NCI-H526 (cell line): Measurements from ENCODE around the gene PEDS1.
A peak's percentile ranks its signal among the peaks of the same experiment; 100 is the strongest.
"Not testable (repeated sequence)": the region's sequence is repeated elsewhere in the genome, so short reads cannot be mapped to it uniquely, and the experiment has no call there.

Experiments used
- DNase-seq, 2 experiments: peaks; one replicate each; lab custom pipeline; 2025; lab: John Stamatoyannopoulos, UW

The PEDS1 gene

DNA sequence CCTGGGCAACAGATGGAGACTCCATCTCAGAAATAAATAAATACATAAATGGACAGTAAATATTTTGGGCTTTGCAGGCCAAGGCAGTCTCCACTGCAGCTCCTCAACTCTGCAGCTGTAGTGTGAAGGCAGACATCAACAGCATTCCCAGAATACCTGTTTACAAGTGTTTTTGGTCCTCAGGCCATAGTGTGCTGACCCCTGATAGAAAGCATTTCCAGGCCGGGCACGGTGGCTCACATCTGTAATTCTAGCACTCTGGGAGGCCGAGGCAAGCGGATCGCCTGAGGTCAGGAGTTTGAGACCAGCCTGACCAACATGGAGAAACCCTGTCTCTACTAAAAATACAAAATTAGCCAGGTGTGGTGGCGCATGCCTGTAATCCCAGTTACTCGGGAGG is 18.4 kb downstream of the PEDS1 start:
- DNase-seq = not testable (repeated sequence)

GRCh38 chr20:50133474-50134217 is 19.9 kb downstream of the PEDS1 start:
- no peak for DNase-seq

- no peak for DNase-seq
These were observed 20.5 kb downstream of the PEDS1 start for GRCh38 chr20:50133041-50133440.

DNA sequence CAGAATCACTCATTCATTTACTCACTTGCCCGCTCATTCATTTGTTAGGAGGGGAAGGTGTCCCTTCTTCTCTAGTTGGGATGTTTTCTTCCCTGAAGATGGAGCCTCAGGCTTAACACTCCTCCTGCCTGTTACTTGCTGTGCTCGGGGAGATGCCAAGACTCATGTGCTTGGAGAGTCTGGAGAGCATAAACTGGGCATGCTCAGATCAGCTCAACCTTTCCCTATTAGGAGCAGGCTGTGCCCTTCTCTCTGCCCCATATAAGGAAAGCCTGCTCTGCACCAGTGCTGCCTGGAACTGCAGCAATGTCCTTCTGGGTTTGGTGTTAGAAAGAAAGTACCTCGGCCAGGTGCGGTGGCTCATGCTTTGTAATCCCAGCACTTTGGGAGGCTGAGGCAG is 22.5 kb downstream of the PEDS1 start:
- no peak for DNase-seq

DNA sequence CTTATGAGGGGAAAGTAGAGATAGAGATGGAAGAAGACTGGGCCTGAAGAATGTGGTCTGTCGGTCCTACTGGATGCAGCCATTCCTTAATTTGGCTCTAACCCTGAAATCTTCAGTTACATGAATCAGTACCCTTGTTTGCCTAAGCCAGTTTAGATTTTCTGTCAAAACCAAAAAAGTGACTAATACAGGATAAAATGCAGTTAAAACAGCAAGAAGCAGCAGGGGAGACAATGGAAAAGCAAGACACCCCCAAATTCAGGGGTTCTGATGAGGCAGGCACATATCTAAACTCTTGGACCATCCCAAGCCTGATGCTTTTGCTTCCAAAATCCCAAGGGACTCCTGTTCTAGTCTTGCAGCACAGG is 23.2 kb downstream of the PEDS1 start:
- DNase-seq = no peak

GRCh38 chr20:50129662-50130355 is 23.7 kb downstream of the PEDS1 start:
- DNase-seq = peak in 1 of 2 experiments; percentile 20

- DNase-seq = no peak
These were observed 25.0 kb downstream of the PEDS1 start for GRCh38 chr20:50128520-50128905.

DNA sequence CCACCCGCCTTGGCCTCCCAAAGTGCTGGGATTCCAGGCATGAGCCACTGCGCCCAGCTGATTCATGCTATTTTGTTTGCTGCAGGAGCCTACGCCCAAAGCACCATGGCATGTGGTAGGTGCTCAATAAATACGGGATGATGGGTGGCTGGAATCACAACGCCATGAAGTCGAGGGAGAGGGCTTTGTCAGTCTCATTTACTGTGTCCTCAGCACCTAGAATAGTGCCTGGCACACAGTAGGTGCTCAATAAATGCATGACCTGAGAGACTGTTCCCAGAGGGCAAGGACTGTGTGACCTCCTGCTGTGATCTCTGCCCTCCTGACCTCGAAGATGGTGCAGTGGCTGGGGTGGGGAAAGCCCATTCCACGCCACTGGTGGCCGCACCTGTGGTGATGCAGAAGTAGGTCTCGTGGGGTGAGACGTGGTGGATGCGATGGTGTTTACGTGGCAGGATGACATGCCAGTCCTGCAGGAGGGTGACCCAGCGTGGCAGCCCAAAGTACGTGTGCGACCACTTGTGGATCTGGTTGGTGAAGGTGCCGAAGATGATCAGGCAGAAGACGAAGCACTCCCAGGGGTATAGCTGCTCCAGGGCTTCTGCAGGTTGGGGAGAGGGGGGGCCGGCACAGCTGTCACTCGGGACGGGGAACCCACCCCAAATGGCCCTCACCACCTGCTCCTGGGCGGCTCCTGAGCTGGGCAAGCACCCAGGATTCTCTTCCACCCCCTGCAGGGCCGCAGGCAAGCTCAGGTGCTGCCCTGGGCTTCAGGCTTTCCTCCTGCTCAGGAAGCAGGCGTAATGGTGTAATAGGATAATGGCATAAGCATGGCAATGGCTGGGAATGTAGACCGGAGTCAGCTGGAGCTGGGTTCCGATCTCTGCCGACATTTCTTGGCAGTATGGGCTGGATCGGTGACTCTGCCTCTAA is 25.7 kb downstream of the PEDS1 start:
- no peak for DNase-seq

DNA sequence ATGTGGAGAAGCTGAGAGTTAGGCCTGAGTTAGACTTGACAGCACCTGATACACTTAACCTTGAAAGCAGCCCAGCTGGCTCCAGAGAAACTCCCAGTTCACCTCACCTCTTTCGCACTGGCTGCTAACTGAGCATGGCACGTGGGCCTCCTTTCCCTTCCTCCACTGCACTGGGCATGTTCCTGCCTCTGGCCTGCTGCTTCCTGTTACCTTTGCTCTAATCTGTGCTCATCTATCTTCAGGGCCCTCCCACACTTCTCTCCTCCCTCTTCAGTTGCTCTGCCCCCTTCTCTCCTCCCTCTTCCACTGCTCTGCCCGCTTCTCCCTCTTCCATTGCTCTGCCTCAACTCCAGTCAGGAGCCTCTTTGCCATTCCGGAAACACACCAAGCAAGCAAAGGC is 26.9 kb downstream of the PEDS1 start:
- DNase-seq = no peak

GRCh38 chr20:50125279-50125678 is 28.2 kb downstream of the PEDS1 start:
- DNase-seq = no peak

DNA sequence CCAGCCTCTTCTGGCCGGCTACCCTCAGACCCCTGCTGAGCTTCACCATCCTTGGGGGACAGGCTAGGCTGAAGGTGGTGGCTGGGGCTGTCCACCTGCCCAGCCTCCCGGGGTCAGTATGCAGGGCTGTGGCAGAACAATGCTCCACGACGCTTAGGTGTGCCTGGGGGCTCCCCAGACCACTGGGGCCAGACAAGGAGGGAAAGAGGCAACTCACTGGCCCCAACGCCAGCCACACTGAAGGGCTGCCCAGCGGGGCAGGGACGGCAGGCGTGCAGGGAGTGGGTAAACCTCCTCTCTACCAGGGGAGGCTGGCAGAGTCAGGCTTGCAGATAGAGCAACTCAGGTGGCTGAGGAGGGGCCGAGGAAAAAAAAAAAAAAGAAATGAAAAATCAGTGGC is 29.0 kb downstream of the PEDS1 start:
- no peak for DNase-seq

GRCh38 chr20:50123418-50123817 is 30.1 kb downstream of the PEDS1 start:
- no peak for DNase-seq

DNA sequence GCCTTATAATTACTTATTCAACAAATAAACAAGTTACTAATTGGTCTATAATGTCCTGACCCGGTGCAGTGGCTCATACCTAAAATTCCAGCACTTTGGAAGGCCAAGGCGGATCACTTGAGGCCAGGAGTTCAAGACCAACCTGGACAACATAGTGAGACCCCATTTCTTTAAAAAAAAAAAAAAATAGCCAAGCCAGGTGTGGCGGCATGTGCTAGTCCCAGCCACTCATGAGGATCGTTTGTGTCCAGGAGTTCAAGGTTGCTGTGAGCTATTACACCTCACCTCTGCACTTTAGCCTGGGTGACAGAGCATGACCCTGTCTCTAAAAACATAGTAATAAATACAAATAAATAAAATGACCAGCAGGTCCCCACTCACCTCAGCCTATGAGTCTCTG is 30.8 kb downstream of the PEDS1 start:
- no peak for DNase-seq

DNA sequence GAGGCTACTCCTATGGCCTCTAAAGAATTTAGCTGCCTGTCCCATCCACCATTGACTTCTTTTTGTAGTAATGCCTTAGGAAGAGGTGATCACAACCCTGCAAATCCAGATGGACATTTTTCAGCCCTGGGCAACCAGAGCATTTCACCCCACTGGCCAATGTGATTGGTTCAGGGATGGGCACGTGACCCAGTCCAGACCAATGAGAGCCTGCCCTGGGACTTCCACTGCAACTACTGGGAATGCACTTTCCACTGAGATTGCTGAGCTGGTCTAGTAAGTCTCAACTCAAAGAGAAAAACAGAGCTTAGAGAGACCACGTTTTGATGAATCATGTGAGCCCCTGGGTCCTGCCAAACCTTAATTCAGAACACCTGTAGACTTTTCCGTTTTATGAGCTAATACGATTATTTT is 31.7 kb downstream of the PEDS1 start:
- DNase-seq = peak in 1 of 2 experiments; percentile 23

- peak; percentile 55 to 78 for DNase-seq
These were observed 32.4 kb downstream of the PEDS1 start for GRCh38 chr20:50120935-50121693.

- no peak for DNase-seq
These were observed 35.3 kb downstream of the PEDS1 start for GRCh38 chr20:50118203-50118602.

DNA sequence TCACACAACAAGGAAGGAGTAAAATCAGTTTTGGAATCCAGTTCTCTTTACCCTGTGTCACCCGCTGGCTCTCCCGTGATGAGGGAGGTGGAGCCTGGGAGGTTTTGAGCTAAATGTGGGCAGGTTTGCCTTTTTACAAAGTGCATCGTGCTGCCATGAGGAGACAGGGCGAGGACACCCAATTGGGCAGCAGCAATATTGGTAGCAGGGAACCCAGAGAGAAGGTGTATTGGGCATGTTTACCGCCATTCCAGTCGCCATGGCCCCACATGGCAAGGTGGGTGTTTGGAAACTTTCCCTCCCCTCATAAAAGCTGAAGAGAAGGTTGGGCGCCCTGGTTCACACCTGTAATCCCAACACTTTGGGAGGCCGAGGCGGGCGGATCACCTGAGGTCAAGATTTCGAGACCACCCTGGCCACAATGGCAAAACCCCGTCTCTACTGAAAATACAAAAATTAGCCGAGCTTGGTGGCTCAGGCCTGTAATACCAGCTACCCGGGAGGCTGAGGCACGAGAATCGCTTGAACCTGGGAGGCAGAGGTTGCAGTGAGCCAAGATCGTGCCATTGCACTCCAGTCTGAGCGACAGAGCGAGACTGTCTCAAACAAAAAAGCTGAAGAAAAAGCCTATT is 37.0 kb downstream of the PEDS1 start:
- DNase-seq = no peak

DNA sequence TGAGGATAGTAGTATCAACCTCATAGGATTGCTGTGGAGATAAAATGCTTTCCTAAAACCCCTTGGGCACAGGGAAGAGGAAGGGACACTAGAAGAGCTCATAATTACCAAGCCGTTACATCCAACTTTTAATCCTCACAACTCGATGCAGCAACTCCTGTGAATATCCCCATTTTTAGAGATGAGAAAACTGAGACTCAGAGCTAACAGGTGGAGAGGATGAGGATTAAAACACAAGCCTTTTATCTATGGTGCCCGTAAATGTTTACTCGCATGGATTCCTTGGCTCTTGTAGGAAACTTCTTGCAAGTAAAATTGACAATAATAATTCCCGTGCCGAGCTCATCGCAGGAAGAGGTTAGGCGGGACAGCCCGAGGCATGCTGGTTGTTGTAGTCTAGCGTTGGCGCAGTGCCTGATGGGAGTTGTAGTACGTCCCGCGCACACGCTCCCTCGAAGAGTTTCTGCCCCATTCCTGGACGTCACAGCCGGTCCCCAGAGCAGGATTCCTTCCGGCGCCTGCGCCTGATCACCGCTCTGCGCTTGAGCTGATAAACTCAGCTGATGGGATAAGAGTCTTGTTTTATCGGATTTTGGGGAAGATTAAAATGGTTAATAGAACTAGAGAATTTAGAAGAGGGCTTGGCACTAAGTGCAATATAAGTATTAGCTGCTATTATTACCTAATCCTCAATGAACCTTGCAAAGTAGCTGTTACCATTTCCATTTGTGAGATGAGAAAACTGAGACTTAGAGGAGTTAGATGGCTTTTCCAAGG is 37.7 kb downstream of the PEDS1 start:
- peak; percentile 91 to 98 for DNase-seq

- DNase-seq = no peak
These were observed 38.4 kb downstream of the PEDS1 start for GRCh38 chr20:50115041-50115512.

DNA sequence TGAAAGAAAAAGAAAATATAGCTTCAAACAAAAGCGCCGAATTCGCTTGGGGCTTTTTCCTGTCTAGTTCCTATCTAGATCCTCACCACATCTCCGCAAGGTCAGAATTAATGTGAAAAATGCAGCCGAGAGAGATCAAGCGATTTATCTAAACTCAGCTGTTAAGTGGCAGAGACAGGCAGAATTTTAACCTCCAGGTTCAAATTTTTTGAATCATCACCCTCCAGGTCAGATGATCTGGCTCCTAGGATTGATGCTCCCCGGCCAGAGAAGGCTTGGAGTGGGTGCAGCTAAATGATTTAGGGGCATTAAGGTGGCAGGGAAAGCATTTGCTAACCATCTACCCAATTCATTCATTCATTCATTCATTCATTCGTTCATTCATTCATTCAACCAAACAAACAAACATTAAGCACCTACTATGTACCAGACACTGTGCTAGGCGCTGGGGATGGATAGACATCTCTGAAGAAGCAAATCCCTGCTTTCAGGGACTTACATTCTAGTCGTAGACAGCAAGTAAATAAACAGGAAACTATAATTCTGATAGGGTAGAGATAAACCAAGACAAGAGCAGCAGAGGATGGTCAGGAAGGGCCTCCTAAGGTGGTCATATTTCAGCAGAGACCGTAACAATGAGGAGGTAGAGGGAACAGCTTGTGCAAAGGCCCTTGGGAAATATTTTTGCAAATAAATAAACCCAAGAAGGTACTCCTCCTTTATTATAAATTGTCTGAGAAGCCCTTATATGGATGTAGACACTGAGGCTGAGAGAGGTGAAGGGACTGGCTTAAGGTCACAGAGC is 39.9 kb downstream of the PEDS1 start:
- no peak for DNase-seq
